Measurements from ENCODE around the gene SHC2. TPM values are rescaled to one million over a fixed set of nuclear protein-coding genes. Genes with fewer than 3 reads are reported as not detected.

The SHC2 gene
- polyA plus RNA-seq, 1 of the 3 experiments (the other 2 are of a cell fraction) = 0.64 TPM

DNA sequence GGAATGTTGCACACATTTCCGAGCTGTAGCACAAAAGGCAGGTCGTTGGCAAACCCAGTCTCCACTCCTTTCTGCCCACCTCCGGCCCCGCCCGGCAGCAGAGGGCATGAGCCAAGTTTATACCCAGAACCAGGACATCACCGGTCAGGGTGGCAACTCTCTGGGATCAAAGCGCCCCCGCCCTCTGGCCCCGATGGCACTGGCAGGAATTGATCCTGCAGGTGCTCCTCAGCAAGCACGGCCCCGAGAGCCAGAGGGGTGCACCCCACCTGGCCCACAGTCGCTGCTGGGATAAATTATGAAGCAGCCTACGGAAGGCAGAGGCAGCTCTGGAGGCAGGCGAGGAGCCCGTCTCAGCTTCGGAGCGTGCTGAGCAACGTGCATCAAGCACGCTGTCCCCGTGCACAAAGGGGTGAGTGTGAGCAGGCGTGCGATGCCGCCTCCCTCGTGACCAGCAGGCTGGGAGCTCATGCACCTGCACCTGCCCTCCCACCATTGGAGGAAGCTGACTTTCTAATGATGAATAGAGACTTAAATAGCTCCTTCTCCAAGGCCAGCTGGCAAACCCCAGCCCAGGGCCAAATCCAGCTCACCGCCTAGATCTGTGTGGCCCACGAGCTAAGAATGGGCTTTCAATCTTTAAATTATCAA is 25.7 kb downstream of the SHC2 start:
- Histone ChIP-seq H3K9me3 (no peaks in the 10 kb centered on the region), H3F3A (replicated peaks; ENCODE audit: insufficient read depth) (no peaks in the 10 kb centered on the region), H2AFZ (ENCODE audit: low read depth) (no peak overlapping the region), H3K27ac (ENCODE audit: low read depth in 2 of 2, low read length in 1 of 2) (no peak overlapping the region), H3K79me2 (ENCODE audit: insufficient read depth) (no peaks in the 10 kb centered on the region), H4K20me1 (ENCODE audit: insufficient read depth) (no peaks in the 10 kb centered on the region), H3K4me3 (ENCODE audit: low read depth in 2 of 2, low read length in 1 of 2) (no peak overlapping the region), H3K4me2 (no peak overlapping the region), H3K4me1 (ENCODE audit: control insufficient read depth in 1 of 2, insufficient read depth in 2 of 2, low read depth in 1 of 2, low read length in 1 of 2) (no peaks in the 10 kb centered on the region), H3K36me3 (replicated peaks in 1 of 2; ENCODE audit: control insufficient read depth in 1 of 2, insufficient read depth in 2 of 2, low read length in 1 of 2) (no peaks in the 10 kb centered on the region), H3K27me3 (ENCODE audit: insufficient read depth) (no peaks in the 10 kb centered on the region), H3K9ac (no peak overlapping the region), H3K9me2 (no peaks in the 10 kb centered on the region)
- ChIA-PET CTCF (interaction anchor here (0.6 kb wide), 1 partner anchor 8 kb away, joined by 3 read pairs; no protein-coding TSS in a partner anchor), POLR2A (interaction anchor here (1.0 kb wide), 1 partner anchor 8 kb away, joined by 3 read pairs; no protein-coding TSS in a partner anchor)
- DNase-seq = no peak
- 78% methylated on average over 11 of the region's 26 CpGs for WGBS (ENCODE audit: low lambda C conversion rate)
- TF ChIP-seq FOSL2 (IDR thresholded peaks at IDR 0.05; ENCODE audit: borderline replicate concordance, low read depth) (no peak), SMC3 (IDR thresholded peaks at IDR 0.05; ENCODE audit: low read depth, low read length) (no peak), RFX5 (IDR thresholded peaks at IDR 0.05; ENCODE audit: low read length) (no peak), FOXM1 (IDR thresholded peaks at IDR 0.05; ENCODE audit: low read depth) (no peak), TEAD4 (IDR thresholded peaks at IDR 0.05; ENCODE audit: borderline replicate concordance, insufficient read depth) (no peak), RCOR1 (IDR thresholded peaks at IDR 0.05; ENCODE audit: low read length) (no peak), GABPA (IDR thresholded peaks at IDR 0.05; ENCODE audit: low read depth) (no peak), EP300 (IDR thresholded peaks at IDR 0.05; ENCODE audit: borderline replicate concordance in 1 of 2, low read depth in 1 of 2, low read length in 1 of 2) (no peak), FOXJ3 (CRISPR knock-in tag; IDR thresholded peaks at IDR 0.05) (no peak), JUND (IDR thresholded peaks at IDR 0.05) (no peak), SIN3A (IDR thresholded peaks at IDR 0.05; ENCODE audit: borderline replicate concordance, low read depth, low read length) (no peak), NRF1 (IDR thresholded peaks at IDR 0.05; ENCODE audit: low read depth, low read length) (no peak), YY1 (IDR thresholded peaks at IDR 0.05; ENCODE audit: low read depth) (no peak), POLR2AphosphoS5 (IDR thresholded peaks at IDR 0.05; ENCODE audit: low read depth, low read length) (no peak)
- TF ChIP-seq, protein P1, sequence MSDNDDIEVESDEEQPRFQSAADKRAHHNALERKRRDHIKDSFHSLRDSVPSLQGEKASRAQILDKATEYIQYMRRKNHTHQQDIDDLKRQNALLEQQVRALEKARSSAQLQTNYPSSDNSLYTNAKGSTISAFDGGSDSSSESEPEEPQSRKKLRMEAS (IDR thresholded peaks at IDR 0.05; ENCODE audit: low read depth) = no peak
- TF ChIP-seq, protein P2, sequence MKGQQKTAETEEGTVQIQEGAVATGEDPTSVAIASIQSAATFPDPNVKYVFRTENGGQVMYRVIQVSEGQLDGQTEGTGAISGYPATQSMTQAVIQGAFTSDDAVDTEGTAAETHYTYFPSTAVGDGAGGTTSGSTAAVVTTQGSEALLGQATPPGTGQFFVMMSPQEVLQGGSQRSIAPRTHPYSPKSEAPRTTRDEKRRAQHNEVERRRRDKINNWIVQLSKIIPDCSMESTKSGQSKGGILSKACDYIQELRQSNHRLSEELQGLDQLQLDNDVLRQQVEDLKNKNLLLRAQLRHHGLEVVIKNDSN (IDR thresholded peaks at IDR 0.05; ENCODE audit: borderline replicate concordance, low read depth) = no peak
- TF ChIP-seq, protein P3, sequence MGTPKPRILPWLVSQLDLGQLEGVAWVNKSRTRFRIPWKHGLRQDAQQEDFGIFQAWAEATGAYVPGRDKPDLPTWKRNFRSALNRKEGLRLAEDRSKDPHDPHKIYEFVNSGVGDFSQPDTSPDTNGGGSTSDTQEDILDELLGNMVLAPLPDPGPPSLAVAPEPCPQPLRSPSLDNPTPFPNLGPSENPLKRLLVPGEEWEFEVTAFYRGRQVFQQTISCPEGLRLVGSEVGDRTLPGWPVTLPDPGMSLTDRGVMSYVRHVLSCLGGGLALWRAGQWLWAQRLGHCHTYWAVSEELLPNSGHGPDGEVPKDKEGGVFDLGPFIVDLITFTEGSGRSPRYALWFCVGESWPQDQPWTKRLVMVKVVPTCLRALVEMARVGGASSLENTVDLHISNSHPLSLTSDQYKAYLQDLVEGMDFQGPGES (IDR thresholded peaks at IDR 0.05; ENCODE audit: low read depth, low read length) = no peak
